GM18499 (cell line): ENCODE data around the gene HDAC4.

ENCODE experiments used
- ATAC-seq: cut with Tn5 transposase; IDR thresholded peaks from one replicate; pipeline ENCODE4 v1.9.1; 2021; ENCODE audit warnings: moderate number of reproducible peaks; ENCODE audit not compliant: insufficient read depth, unreplicated experiment

Gene HDAC4

GRCh38 chr2:239231231-239232194 is 169.3 kb downstream of the HDAC4 start:
- ATAC-seq = no peak

- no peak for ATAC-seq
These were observed 170.3 kb downstream of the HDAC4 start for GRCh38 chr2:239230318-239231052.

GRCh38 chr2:239229545-239230279 is 171.1 kb downstream of the HDAC4 start:
- ATAC-seq = no peak

GRCh38 chr2:239227661-239228371 is 173.0 kb downstream of the HDAC4 start:
- ATAC-seq = no peak

GRCh38 chr2:239226677-239227581 is 173.9 kb downstream of the HDAC4 start:
- ATAC-seq = no peak

- no peak for ATAC-seq
These were observed 174.8 kb downstream of the HDAC4 start for GRCh38 chr2:239225871-239226561.

GRCh38 chr2:239225371-239225851 is 175.4 kb downstream of the HDAC4 start:
- ATAC-seq = no peak

GRCh38 chr2:239224955-239225354 is 175.9 kb downstream of the HDAC4 start:
- ATAC-seq = no peak

GRCh38 chr2:239224199-239224570 is 176.6 kb downstream of the HDAC4 start:
- no peak for ATAC-seq

- no peak for ATAC-seq
These were observed 177.3 kb downstream of the HDAC4 start for GRCh38 chr2:239223310-239224198.

GRCh38 chr2:239222706-239223309 is 178.0 kb downstream of the HDAC4 start:
- no peak for ATAC-seq

- no peak for ATAC-seq
These were observed 178.5 kb downstream of the HDAC4 start for GRCh38 chr2:239222312-239222660.

- no peak for ATAC-seq
These were observed 179.8 kb downstream of the HDAC4 start for GRCh38 chr2:239220981-239221396.

- no peak for ATAC-seq
These were observed 180.5 kb downstream of the HDAC4 start for GRCh38 chr2:239220341-239220740.

GRCh38 chr2:239216614-239217273 is 184.1 kb downstream of the HDAC4 start:
- ATAC-seq = no peak

- ATAC-seq = no peak
These were observed 184.7 kb downstream of the HDAC4 start for GRCh38 chr2:239215988-239216613.
